IMR-90 (cell line): ENCODE results near the gene KCNJ2. TPM values are rescaled to one million over a fixed set of nuclear protein-coding genes. Genes with fewer than 3 reads are reported as not detected.

Experiments
- ATAC-seq: fragments of 200-7000 bp; cut with Tn5 transposase; 2 replicates; pipeline ENCODE4 v1.9.1; 2020; ENCODE audit warnings: low read depth, mild to moderate bottlenecking, moderate library complexity
- BruUV-seq: library from RNA; stranded (reverse); fragments of 400-500 nt; replicated peaks from 2 replicates; lab custom pipeline; 2021; lab: Mats Ljungman, UMichigan
- CTCF ChIA-PET: fragments of 300-600 bp; formaldehyde crosslinking; extraction: SDS; loops from one replicate; lab custom pipeline; 2021; ENCODE audit warnings: antibody characterized with exemption; lab: Yijun Ruan, JAX
- POLR2A ChIA-PET: fragments of 300-600 bp; sonication (Branson Sonifier 250); formaldehyde crosslinking; loops from one replicate; lab custom pipeline; 2022; ENCODE audit warnings: antibody characterized with exemption; ENCODE audit not compliant: unreplicated experiment; lab: Charles Lee
- DNase-seq: peaks from one replicate; pipeline ENCODE4 v3.0.0; 2013
- H2AFZ ChIP-seq: replicated peaks from 2 replicates; pipeline ENCODE3; 2013; ENCODE audit warnings: low read length, mild to moderate bottlenecking; ENCODE audit not compliant: poor library complexity
- H2AK5ac ChIP-seq: 2 replicates; pipeline ENCODE4 v1.6.1; 2013; ENCODE audit warnings: low read depth, low read length, inconsistent platforms
- H2AK9ac ChIP-seq: replicated peaks from 2 replicates; pipeline ENCODE3; 2013; ENCODE audit warnings: mild to moderate bottlenecking, low read depth, low read length, moderate library complexity; ENCODE audit not compliant: poor library complexity
- H2BK120ac ChIP-seq: 2 replicates; pipeline ENCODE4 v1.6.1; 2013; ENCODE audit warnings: low read depth, low read length, inconsistent platforms
- H2BK15ac ChIP-seq: 3 replicates; pipeline ENCODE4 v1.6.1; 2013; ENCODE audit warnings: low read depth, low read length, inconsistent platforms
- H2BK20ac ChIP-seq: 2 replicates; pipeline ENCODE4 v1.6.1; 2013; ENCODE audit warnings: low read depth, mild to moderate bottlenecking, inconsistent platforms, low read length, moderate library complexity
- H2BK5ac ChIP-seq: 2 replicates; pipeline ENCODE4 v1.6.1; 2013; ENCODE audit warnings: mild to moderate bottlenecking, low read depth, low read length, inconsistent platforms; ENCODE audit not compliant: poor library complexity, severe bottlenecking
- H3K14ac ChIP-seq: replicated peaks from 2 replicates; pipeline ENCODE4 v1.6.1; 2013; ENCODE audit warnings: low read depth, low read length, inconsistent platforms
- H3K18ac ChIP-seq: 2 replicates; pipeline ENCODE4 v1.6.1; 2013; ENCODE audit warnings: low read depth, low read length, control low read depth
- H3K23ac ChIP-seq: 2 replicates; pipeline ENCODE4 v1.6.1; 2013; ENCODE audit warnings: low read depth, low read length, inconsistent platforms
- H3K27ac ChIP-seq: 2 replicates; pipeline ENCODE4 v1.5.1; 2013; ENCODE audit warnings: mild to moderate bottlenecking, control low read depth, low read length; ENCODE audit not compliant: insufficient read depth
- H3K27me3 ChIP-seq: 2 replicates; pipeline ENCODE4 v1.6.1; 2013; ENCODE audit warnings: low read length; ENCODE audit not compliant: control insufficient read depth, insufficient read depth
- H3K36me3 ChIP-seq: 2 replicates; pipeline ENCODE4 v1.6.1; 2013; ENCODE audit warnings: low read length, mixed read lengths; ENCODE audit not compliant: control insufficient read depth, insufficient read depth
- H3K4ac ChIP-seq: 2 replicates; pipeline ENCODE4 v1.6.1; 2013; ENCODE audit warnings: low read depth, low read length, inconsistent platforms
- H3K4me1 ChIP-seq: 2 replicates; pipeline ENCODE4 v1.6.1; 2013; ENCODE audit warnings: low read length, mixed read lengths; ENCODE audit not compliant: control insufficient read depth, insufficient read depth
- H3K4me2 ChIP-seq: 2 replicates; pipeline ENCODE4 v1.6.1; 2013; ENCODE audit warnings: low read depth, mild to moderate bottlenecking, control low read depth, low read length, moderate library complexity
- H3K4me3 ChIP-seq: 2 replicates; pipeline ENCODE4 v1.5.1; 2013; ENCODE audit warnings: low read depth, mild to moderate bottlenecking, control low read depth, low read length, moderate library complexity; ENCODE audit not compliant: insufficient read depth
- H3K56ac ChIP-seq: 2 replicates; pipeline ENCODE4 v1.6.1; 2013; ENCODE audit warnings: low read length, inconsistent platforms; ENCODE audit not compliant: insufficient read depth; ENCODE audit errors: extremely low read depth
- H3K79me1 ChIP-seq, 2 experiments: 2 replicates each; pipeline ENCODE4 v1.6.1; 2013; ENCODE audit warnings: low read length in 2 of 2, inconsistent platforms in 1 of 2, low read depth in 1 of 2
- H3K9ac ChIP-seq: 2 replicates; pipeline ENCODE4 v1.6.1; 2013; ENCODE audit warnings: low read depth, low read length, control low read depth
- H3K9me1 ChIP-seq: 2 replicates; pipeline ENCODE4 v1.6.1; 2013; ENCODE audit warnings: low read length, inconsistent platforms; ENCODE audit not compliant: insufficient read depth
- H3K9me3 ChIP-seq: 2 replicates; pipeline ENCODE4 v1.6.1; 2013; ENCODE audit warnings: low read length; ENCODE audit not compliant: control insufficient read depth, insufficient read depth
- H4K20me1 ChIP-seq: 2 replicates; pipeline ENCODE4 v1.6.1; 2013; ENCODE audit warnings: low read length, inconsistent platforms; ENCODE audit not compliant: insufficient read depth
- H4K5ac ChIP-seq: 2 replicates; pipeline ENCODE4 v1.6.1; 2013; ENCODE audit warnings: mild to moderate bottlenecking, low read depth, low read length, control low read depth
- H4K8ac ChIP-seq, 2 experiments: 2 replicates each; pipeline ENCODE4 v1.6.1; 2013; ENCODE audit warnings: low read depth in 2 of 2, low read length in 2 of 2, control low read depth in 1 of 2, inconsistent platforms in 1 of 2
- H4K91ac ChIP-seq: 2 replicates; pipeline ENCODE4 v1.6.1; 2013; ENCODE audit warnings: low read depth, low read length, inconsistent platforms; ENCODE audit not compliant: insufficient read depth
- BHLHE40 ChIP-seq: fragments of 150-350 bp; IDR thresholded peaks from 2 replicates; pipeline ENCODE4 v1.6.1; 2016; ENCODE audit warnings: mild to moderate bottlenecking, low read depth, low read length
- CEBPB ChIP-seq: IDR thresholded peaks from 2 replicates; pipeline ENCODE4 v1.6.1; 2012; ENCODE audit warnings: low read depth, low read length, improper control_type of control experiment
- CHD1 ChIP-seq: IDR thresholded peaks from 2 replicates; pipeline ENCODE4 v1.6.1; 2012; ENCODE audit warnings: low read depth, low read length, improper control_type of control experiment
- FOS ChIP-seq: fragments of 150-350 bp; IDR thresholded peaks from 2 replicates; pipeline ENCODE4 v1.6.1; 2016; ENCODE audit warnings: low read depth, low read length
- MAFK ChIP-seq: IDR thresholded peaks from 2 replicates; pipeline ENCODE4 v1.6.1; 2012; ENCODE audit warnings: low read depth, low read length, improper control_type of control experiment
- MAZ ChIP-seq: IDR thresholded peaks from 2 replicates; pipeline ENCODE4 v1.6.1; 2012; ENCODE audit warnings: low read depth, mild to moderate bottlenecking, low read length, improper control_type of control experiment, moderate library complexity, borderline replicate concordance
- MXI1 ChIP-seq: IDR thresholded peaks from 2 replicates; pipeline ENCODE4 v1.6.1; 2012; ENCODE audit warnings: low read depth, mild to moderate bottlenecking, low read length, moderate library complexity, borderline replicate concordance
- NFE2L2 ChIP-seq: fragments of 150-350 bp; IDR thresholded peaks from 2 replicates; pipeline ENCODE4 v1.6.1; 2016; ENCODE audit warnings: low read depth, mild to moderate bottlenecking, low read length
- POLR2A ChIP-seq: IDR thresholded peaks from 2 replicates; pipeline ENCODE4 v1.6.1; 2012; ENCODE audit warnings: mild to moderate bottlenecking, low read depth, low read length
- RAD21 ChIP-seq: IDR thresholded peaks from 2 replicates; pipeline ENCODE4 v1.6.1; 2012; ENCODE audit warnings: low read length, improper control_type of control experiment
- RCOR1 ChIP-seq: IDR thresholded peaks from 2 replicates; pipeline ENCODE4 v1.6.1; 2012; ENCODE audit warnings: mild to moderate bottlenecking, low read length, improper control_type of control experiment; ENCODE audit not compliant: insufficient replicate concordance
- RFX5 ChIP-seq: IDR thresholded peaks from 2 replicates; pipeline ENCODE4 v1.8.0; 2012; ENCODE audit warnings: low read depth, mild to moderate bottlenecking, low read length, moderate library complexity
- SMC3 ChIP-seq: fragments of 150-350 bp; IDR thresholded peaks from 2 replicates; pipeline ENCODE4 v1.6.1; 2016; ENCODE audit warnings: low read depth, mild to moderate bottlenecking, antibody characterized with exemption, low read length, moderate library complexity
- WGBS, 2 experiments: methylation state at CpG; one replicate each; pipeline versions ENCODE4 v1.1.5 to v1.1.7; 2013; ENCODE audit warnings: missing lambda C conversion rate in 2 of 2; ENCODE audit not compliant: insufficient read length in 1 of 2; ENCODE audit errors: extremely low coverage in 2 of 2; 5-methylcytosine and 5-hydroxymethylcytosine counted together
- dilution Hi-C: fragments of 300-500 bp; cut with HindIII; formaldehyde crosslinking; loops from one replicate; pipeline ENCODE4 v1.14.3; 2018; ENCODE audit warnings: low sequenced_read_pairs; ENCODE audit not compliant: unreplicated experiment
- in situ Hi-C: fragments of 300-500 bp; cut with MboI; formaldehyde crosslinking; loops from 3 replicates; pipeline ENCODE4 v1.14.3; 2019; ENCODE audit warnings: low sequenced_read_pairs, inconsistent platforms, mixed read lengths
- intact Hi-C: fragments of 100-400 bp; cut with micrococcal nuclease; formaldehyde crosslinking; loops from 2 replicates; pipeline ENCODE4 v1.10.0; 2022
- polyA plus RNA-seq, 3 experiments: library from polyadenylated mRNA; depleted of rRNA; stranded (reverse); fragments of >200 nt; gene quantifications; 2 replicates each; pipeline ENCODE4 v1.2.3, GENCODE V29; 2012; ENCODE audit warnings: low replicate concordance in 1 of 3
- total RNA-seq: library from RNA; depleted of rRNA; stranded (reverse); fragments of >200 nt; gene quantifications from 2 replicates; pipeline ENCODE4 v1.2.3, GENCODE V29; 2012
- TF ChIP-seq, protein P1 (sequence below): fragments of 150-350 bp; IDR thresholded peaks from 2 replicates; pipeline ENCODE4 v1.6.1; 2017; ENCODE audit warnings: mild to moderate bottlenecking, antibody characterized with exemption, low read length, low read depth
- TF ChIP-seq, protein P2 (sequence below): conservative IDR thresholded peaks from 2 replicates; pipeline ENCODE4 v1.5.1; 2012; ENCODE audit warnings: mild to moderate bottlenecking, low read depth, low read length, improper control_type of control experiment
- TF ChIP-seq, protein P3 (sequence below): fragments of 150-350 bp; IDR thresholded peaks from 2 replicates; pipeline ENCODE4 v1.6.1; 2016; ENCODE audit warnings: low read depth, mild to moderate bottlenecking, low read length, moderate library complexity, borderline replicate concordance

The KCNJ2 gene
- total and polyA plus RNA-seq, 2 of the 4 experiments (the other 2 are of a cell fraction), result 0.55 to 8.6 TPM

DNA sequence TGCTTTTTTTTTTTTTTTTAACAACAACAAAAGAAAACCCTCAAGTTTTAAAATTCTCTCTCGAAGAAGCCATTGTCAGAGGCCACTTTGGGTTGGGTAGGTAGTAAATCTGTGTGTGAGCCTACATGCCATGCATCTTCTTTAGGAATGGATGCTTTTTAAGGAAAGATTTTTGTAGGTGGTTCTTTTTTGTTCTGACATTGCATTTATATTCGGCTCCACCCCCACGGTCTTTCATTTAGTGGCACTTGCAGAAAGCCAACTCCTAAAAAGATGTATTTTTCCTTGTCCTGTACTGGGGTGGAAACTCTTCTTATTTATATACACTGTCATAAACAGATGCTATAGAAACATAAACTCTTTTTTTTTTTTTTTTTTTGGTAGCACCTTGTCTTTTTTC, 35.1 kb downstream of the KCNJ2 start:
- POLR2A ChIA-PET, result no interaction called here
- Histone ChIP-seq H2BK15ac (no peak overlapping the region), H2BK20ac (no peak overlapping the region), H2BK5ac (no peak overlapping the region), H2BK120ac (no peak overlapping the region), H3K9me3 (no peaks in the 10 kb centered on the region), H3K9me1 (no peaks in the 10 kb centered on the region), H2AFZ (no peak overlapping the region), H3K14ac (no peak overlapping the region), H3K9ac (no peak overlapping the region), H3K56ac (no peak overlapping the region), H3K4me3 (no peak overlapping the region), H3K27ac (no peak overlapping the region), H3K23ac (no peak overlapping the region), H3K36me3 (no peaks in the 10 kb centered on the region), H3K79me1 (no peaks in the 10 kb centered on the region), H4K8ac (no peak overlapping the region), H4K91ac (no peak overlapping the region), H4K5ac (no peak overlapping the region), H2AK9ac (no peak overlapping the region), H4K20me1 (no peaks in the 10 kb centered on the region), H3K18ac (no peak overlapping the region), H3K4me2 (no peak overlapping the region), H3K4me1 (no peaks in the 10 kb centered on the region), H3K4ac (no peak overlapping the region), H3K27me3 (no peaks in the 10 kb centered on the region; the same call in none of the 2 replicates), H2AK5ac (no peak overlapping the region)
- in situ Hi-C loops (no loop called here), dilution Hi-C loops (no loop called here), intact Hi-C loops (no loop called here)
- no TSS peak for BruUV-seq
- no peak for ATAC-seq
- no peak for DNase-seq
- CTCF ChIA-PET, result no interaction called here
- TF ChIP-seq, protein P1, sequence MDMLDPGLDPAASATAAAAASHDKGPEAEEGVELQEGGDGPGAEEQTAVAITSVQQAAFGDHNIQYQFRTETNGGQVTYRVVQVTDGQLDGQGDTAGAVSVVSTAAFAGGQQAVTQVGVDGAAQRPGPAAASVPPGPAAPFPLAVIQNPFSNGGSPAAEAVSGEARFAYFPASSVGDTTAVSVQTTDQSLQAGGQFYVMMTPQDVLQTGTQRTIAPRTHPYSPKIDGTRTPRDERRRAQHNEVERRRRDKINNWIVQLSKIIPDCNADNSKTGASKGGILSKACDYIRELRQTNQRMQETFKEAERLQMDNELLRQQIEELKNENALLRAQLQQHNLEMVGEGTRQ, result no peak
- TF ChIP-seq BHLHE40 (no peak), CEBPB (no peak), CHD1 (no peak), RCOR1 (no peak), SMC3 (no peak), MAZ (no peak), POLR2A (no peak), NFE2L2 (no peak), FOS (no peak), MAFK (no peak), RFX5 (no peak), MXI1 (no peak), RAD21 (no peak)
- TF ChIP-seq, protein P2, sequence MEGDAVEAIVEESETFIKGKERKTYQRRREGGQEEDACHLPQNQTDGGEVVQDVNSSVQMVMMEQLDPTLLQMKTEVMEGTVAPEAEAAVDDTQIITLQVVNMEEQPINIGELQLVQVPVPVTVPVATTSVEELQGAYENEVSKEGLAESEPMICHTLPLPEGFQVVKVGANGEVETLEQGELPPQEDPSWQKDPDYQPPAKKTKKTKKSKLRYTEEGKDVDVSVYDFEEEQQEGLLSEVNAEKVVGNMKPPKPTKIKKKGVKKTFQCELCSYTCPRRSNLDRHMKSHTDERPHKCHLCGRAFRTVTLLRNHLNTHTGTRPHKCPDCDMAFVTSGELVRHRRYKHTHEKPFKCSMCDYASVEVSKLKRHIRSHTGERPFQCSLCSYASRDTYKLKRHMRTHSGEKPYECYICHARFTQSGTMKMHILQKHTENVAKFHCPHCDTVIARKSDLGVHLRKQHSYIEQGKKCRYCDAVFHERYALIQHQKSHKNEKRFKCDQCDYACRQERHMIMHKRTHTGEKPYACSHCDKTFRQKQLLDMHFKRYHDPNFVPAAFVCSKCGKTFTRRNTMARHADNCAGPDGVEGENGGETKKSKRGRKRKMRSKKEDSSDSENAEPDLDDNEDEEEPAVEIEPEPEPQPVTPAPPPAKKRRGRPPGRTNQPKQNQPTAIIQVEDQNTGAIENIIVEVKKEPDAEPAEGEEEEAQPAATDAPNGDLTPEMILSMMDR, result no peak
- TF ChIP-seq, protein P3, sequence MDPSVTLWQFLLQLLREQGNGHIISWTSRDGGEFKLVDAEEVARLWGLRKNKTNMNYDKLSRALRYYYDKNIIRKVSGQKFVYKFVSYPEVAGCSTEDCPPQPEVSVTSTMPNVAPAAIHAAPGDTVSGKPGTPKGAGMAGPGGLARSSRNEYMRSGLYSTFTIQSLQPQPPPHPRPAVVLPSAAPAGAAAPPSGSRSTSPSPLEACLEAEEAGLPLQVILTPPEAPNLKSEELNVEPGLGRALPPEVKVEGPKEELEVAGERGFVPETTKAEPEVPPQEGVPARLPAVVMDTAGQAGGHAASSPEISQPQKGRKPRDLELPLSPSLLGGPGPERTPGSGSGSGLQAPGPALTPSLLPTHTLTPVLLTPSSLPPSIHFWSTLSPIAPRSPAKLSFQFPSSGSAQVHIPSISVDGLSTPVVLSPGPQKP, result no peak
- WGBS, 2 experiments, result no CpG with 5 or more reads among the region's 3 CpGs
